ENCODE results near the gene SYDE1. TPM values are rescaled to one million over a fixed set of nuclear protein-coding genes. Genes with fewer than 3 reads are reported as not detected.
A peak's percentile ranks its signal among the peaks of the same experiment; 100 is the strongest.

The SYDE1 gene
- total and polyA plus RNA-seq, 4 experiments from 2014 or later, result not detected

- H3K27ac Mint-ChIP-seq, result no peak overlapping the region
- H3K27ac ChIP-seq (ENCODE audit: low read depth, low read length), result no peak overlapping the region
- no peaks in the 10 kb centered on the region for H3K4me1 ChIP-seq (ENCODE audit: insufficient read depth, low read length)
- no peak overlapping the region for H3K4me3 ChIP-seq (ENCODE audit: low read length in 2 of 2)
- H3K4me1 Mint-ChIP-seq, result no peaks in the 10 kb centered on the region
- peaks cover 15% of the 10 kb centered on the region for H3K36me3 ChIP-seq (ENCODE audit: insufficient read depth, low read length)
- intact Hi-C loops (cut with micrococcal nuclease), result no loop called here
- DNase-seq, result no peak
- no peaks in the 10 kb centered on the region for H3K27me3 Mint-ChIP-seq
- H3K4me3 Mint-ChIP-seq, result no peak overlapping the region
- H3K27me3 ChIP-seq (ENCODE audit: insufficient read depth, low read length), result no peaks in the 10 kb centered on the region
- no peaks in the 10 kb centered on the region for H3K9me3 ChIP-seq (ENCODE audit: control insufficient read depth in 1 of 2, low read length in 2 of 2)
- CTCF ChIA-PET (ENCODE audit: partially characterized antibody), result interaction anchor here (1.1 kb wide), 1 partner anchor 37 kb away, joined by 3 read pairs; no protein-coding TSS in a partner anchor
- H3K9me3 Mint-ChIP-seq, result no peaks in the 10 kb centered on the region
- POLR2A ChIA-PET (ENCODE audit: partially characterized antibody), result no interaction called here
- H3K36me3 Mint-ChIP-seq, result peaks cover 17 to 29% of the 10 kb centered on the region in 2 donors
Observed at GRCh38 chr19:15114153-15114540, 6.9 kb downstream of the SYDE1 start.

- Mint-ChIP-seq H3K27me3 (no peaks in the 10 kb centered on the region), H3K27ac (peak overlapping the region in 1 of 7 donors; percentile 7), H3K4me1 (no peaks in the 10 kb centered on the region), H3K9me3 (no peaks in the 10 kb centered on the region), H3K4me3 (no peak overlapping the region), H3K36me3 (peaks cover 23 to 37% of the 10 kb centered on the region in 2 donors)
- DNase-seq, result no peak
- ChIA-PET POLR2A (ENCODE audit: partially characterized antibody) (no interaction called here), CTCF (ENCODE audit: partially characterized antibody) (no interaction called here)
- Histone ChIP-seq H3K27me3 (ENCODE audit: insufficient read depth, low read length) (no peaks in the 10 kb centered on the region), H3K36me3 (ENCODE audit: insufficient read depth, low read length) (peaks cover 19% of the 10 kb centered on the region), H3K4me1 (ENCODE audit: insufficient read depth, low read length) (no peaks in the 10 kb centered on the region), H3K4me3 (ENCODE audit: low read length in 2 of 2) (no peak overlapping the region), H3K27ac (ENCODE audit: low read depth, low read length) (no peak overlapping the region), H3K9me3 (ENCODE audit: control insufficient read depth in 1 of 2, low read length in 2 of 2) (no peaks in the 10 kb centered on the region)
- intact Hi-C loops (cut with micrococcal nuclease), result no loop called here
Observed at GRCh38 chr19:15115080-15115479, 7.9 kb downstream of the SYDE1 start.

- ChIA-PET POLR2A (ENCODE audit: partially characterized antibody) (interaction anchor here (1.4 kb wide), 1 partner anchor 10 kb away, joined by 3 read pairs; no protein-coding TSS in a partner anchor), CTCF (ENCODE audit: partially characterized antibody) (no interaction called here)
- Mint-ChIP-seq H3K36me3 (peaks cover 30 to 45% of the 10 kb centered on the region in 2 donors), H3K27me3 (no peaks in the 10 kb centered on the region), H3K9me3 (no peaks in the 10 kb centered on the region), H3K27ac (no peak overlapping the region), H3K4me3 (no peak overlapping the region), H3K4me1 (no peaks in the 10 kb centered on the region)
- no peaks in the 10 kb centered on the region for H3K4me1 ChIP-seq (ENCODE audit: insufficient read depth, low read length)
- intact Hi-C loops (cut with micrococcal nuclease), result no loop called here
- no peak overlapping the region for H3K4me3 ChIP-seq (ENCODE audit: low read length in 2 of 2)
- DNase-seq, result no peak
- no peaks in the 10 kb centered on the region for H3K9me3 ChIP-seq (ENCODE audit: control insufficient read depth in 1 of 2, low read length in 2 of 2)
- no peaks in the 10 kb centered on the region for H3K27me3 ChIP-seq (ENCODE audit: insufficient read depth, low read length)
- peaks cover 23% of the 10 kb centered on the region for H3K36me3 ChIP-seq (ENCODE audit: insufficient read depth, low read length)
- no peak overlapping the region for H3K27ac ChIP-seq (ENCODE audit: low read depth, low read length)
Observed at GRCh38 chr19:15115762-15116615, 8.8 kb downstream of the SYDE1 start.

- no peak overlapping the region for H3K27ac Mint-ChIP-seq
- no peak overlapping the region for H3K4me3 ChIP-seq (ENCODE audit: low read length in 2 of 2)
- ChIA-PET CTCF (ENCODE audit: partially characterized antibody) (no interaction called here), POLR2A (ENCODE audit: partially characterized antibody) (interaction anchor here (1.4 kb wide), 1 partner anchor 9 kb away, joined by 3 read pairs; no protein-coding TSS in a partner anchor)
- H3K27me3 Mint-ChIP-seq, result no peaks in the 10 kb centered on the region
- no peaks in the 10 kb centered on the region for H3K4me1 Mint-ChIP-seq
- H3K4me1 ChIP-seq (ENCODE audit: insufficient read depth, low read length), result no peaks in the 10 kb centered on the region
- intact Hi-C loops (cut with micrococcal nuclease), result no loop called here
- H3K27ac ChIP-seq (ENCODE audit: low read depth, low read length), result no peak overlapping the region
- H3K36me3 ChIP-seq (ENCODE audit: insufficient read depth, low read length), result peaks cover 23% of the 10 kb centered on the region
- no peak for DNase-seq
- no peaks in the 10 kb centered on the region for H3K9me3 Mint-ChIP-seq
- no peaks in the 10 kb centered on the region for H3K9me3 ChIP-seq (ENCODE audit: control insufficient read depth in 1 of 2, low read length in 2 of 2)
- H3K4me3 Mint-ChIP-seq, result no peak overlapping the region
- peaks cover 36 to 51% of the 10 kb centered on the region in 2 donors for H3K36me3 Mint-ChIP-seq
- no peaks in the 10 kb centered on the region for H3K27me3 ChIP-seq (ENCODE audit: insufficient read depth, low read length)
Observed at GRCh38 chr19:15116856-15117255, 9.7 kb downstream of the SYDE1 start.

GRCh38 chr19:15118248-15118647 is 11.0 kb downstream of the SYDE1 start:
- Histone ChIP-seq H3K9me3 (ENCODE audit: control insufficient read depth in 1 of 2, low read length in 2 of 2) (no peaks in the 10 kb centered on the region), H3K27ac (ENCODE audit: low read depth, low read length) (no peak overlapping the region), H3K36me3 (ENCODE audit: insufficient read depth, low read length) (peaks cover 26% of the 10 kb centered on the region), H3K27me3 (ENCODE audit: insufficient read depth, low read length) (no peaks in the 10 kb centered on the region), H3K4me1 (ENCODE audit: insufficient read depth, low read length) (no peaks in the 10 kb centered on the region), H3K4me3 (ENCODE audit: low read length in 2 of 2) (no peak overlapping the region)
- Mint-ChIP-seq H3K4me3 (no peak overlapping the region), H3K27me3 (no peaks in the 10 kb centered on the region), H3K4me1 (no peaks in the 10 kb centered on the region), H3K27ac (peak overlapping the region in 1 of 7 donors; percentile 12), H3K9me3 (no peaks in the 10 kb centered on the region), H3K36me3 (peaks cover 36 to 53% of the 10 kb centered on the region in 2 donors)
- ChIA-PET CTCF (ENCODE audit: partially characterized antibody) (no interaction called here), POLR2A (ENCODE audit: partially characterized antibody) (no interaction called here)
- intact Hi-C loops (cut with micrococcal nuclease), result no loop called here
- no peak for DNase-seq

- H3K36me3 ChIP-seq (ENCODE audit: insufficient read depth, low read length), result peaks cover 26% of the 10 kb centered on the region
- peaks cover 2% of the 10 kb centered on the region for H3K4me1 ChIP-seq (ENCODE audit: insufficient read depth, low read length)
- H3K9me3 Mint-ChIP-seq, result no peaks in the 10 kb centered on the region
- H3K27me3 Mint-ChIP-seq, result no peaks in the 10 kb centered on the region
- no peak overlapping the region for H3K27ac ChIP-seq (ENCODE audit: low read depth, low read length)
- H3K4me1 Mint-ChIP-seq, result peaks cover 0 to 5% (median 3%) of the 10 kb centered on the region in 4 donors
- ChIA-PET CTCF (ENCODE audit: partially characterized antibody) (no interaction called here), POLR2A (ENCODE audit: partially characterized antibody) (no interaction called here)
- H3K4me3 Mint-ChIP-seq, result no peak overlapping the region
- intact Hi-C loops (cut with micrococcal nuclease), result no loop called here
- H3K27ac Mint-ChIP-seq, result peak overlapping the region in 1 of 7 donors; percentile 12
- no peak for DNase-seq
- no peak overlapping the region for H3K4me3 ChIP-seq (ENCODE audit: low read length in 2 of 2)
- H3K27me3 ChIP-seq (ENCODE audit: insufficient read depth, low read length), result no peaks in the 10 kb centered on the region
- H3K36me3 Mint-ChIP-seq, result peaks cover 36 to 55% of the 10 kb centered on the region in 2 donors
- no peaks in the 10 kb centered on the region for H3K9me3 ChIP-seq (ENCODE audit: control insufficient read depth in 1 of 2, low read length in 2 of 2)
Observed at GRCh38 chr19:15118789-15119494, 11.7 kb downstream of the SYDE1 start.

Data from CD4-positive, alpha-beta memory T cell (primary cell).